Measurements from ENCODE around the gene CDH10. TPM values are rescaled to one million over a fixed set of nuclear protein-coding genes. Genes with fewer than 3 reads are reported as not detected.

The CDH10 gene
- total RNA-seq, 2 donors from 2014 or later = 0.82 to 1.6 TPM

DNA sequence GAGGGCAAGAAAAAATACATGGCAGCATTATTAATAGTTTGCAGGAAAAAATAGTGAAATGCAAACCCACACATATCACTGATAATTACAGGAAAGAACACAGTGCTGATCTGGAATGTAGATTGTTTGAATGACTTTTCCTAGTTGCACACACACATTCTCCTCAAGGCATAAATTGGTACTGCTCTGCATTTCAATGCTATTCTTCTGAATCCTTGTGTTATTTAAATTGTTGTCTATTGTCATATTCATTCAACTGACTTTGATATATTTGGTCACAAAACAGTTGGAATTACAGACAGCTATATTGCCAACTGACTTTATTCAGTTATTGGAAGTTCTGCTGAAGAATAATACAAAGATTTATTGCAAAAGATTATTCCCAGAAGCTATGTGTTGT lies 139.5 kb downstream of the CDH10 start:
- Histone ChIP-seq H3K27ac (ENCODE audit: low read depth, low read length) (no peak overlapping the region), H3K9ac (ENCODE audit: extremely low read depth, low read length, poor library complexity, severe bottlenecking) (no peak overlapping the region), H3K4me3 (ENCODE audit: low read length) (no peak overlapping the region), H3K4me1 (ENCODE audit: control insufficient read depth, insufficient read depth, low read length) (no peaks in the 10 kb centered on the region), H3K9me3 (ENCODE audit: control insufficient read depth, low read length) (no peaks in the 10 kb centered on the region), H3K36me3 (ENCODE audit: control insufficient read depth, insufficient read depth, low read length) (no peaks in the 10 kb centered on the region), H3K27me3 (ENCODE audit: control insufficient read depth, insufficient read depth, low read length, poor library complexity, severe bottlenecking) (no peaks in the 10 kb centered on the region)
- Mint-ChIP-seq H3K27me3 (ENCODE audit: insufficient read depth) (no peaks in the 10 kb centered on the region), H3K4me3 (no peak overlapping the region), H3K9me3 (no peaks in the 10 kb centered on the region), H3K4me1 (no peaks in the 10 kb centered on the region), H3K27ac (no peak overlapping the region), H3K36me3 (ENCODE audit: low read depth) (no peaks in the 10 kb centered on the region)
- no peak for DNase-seq
- TF ChIP-seq, protein P1, sequence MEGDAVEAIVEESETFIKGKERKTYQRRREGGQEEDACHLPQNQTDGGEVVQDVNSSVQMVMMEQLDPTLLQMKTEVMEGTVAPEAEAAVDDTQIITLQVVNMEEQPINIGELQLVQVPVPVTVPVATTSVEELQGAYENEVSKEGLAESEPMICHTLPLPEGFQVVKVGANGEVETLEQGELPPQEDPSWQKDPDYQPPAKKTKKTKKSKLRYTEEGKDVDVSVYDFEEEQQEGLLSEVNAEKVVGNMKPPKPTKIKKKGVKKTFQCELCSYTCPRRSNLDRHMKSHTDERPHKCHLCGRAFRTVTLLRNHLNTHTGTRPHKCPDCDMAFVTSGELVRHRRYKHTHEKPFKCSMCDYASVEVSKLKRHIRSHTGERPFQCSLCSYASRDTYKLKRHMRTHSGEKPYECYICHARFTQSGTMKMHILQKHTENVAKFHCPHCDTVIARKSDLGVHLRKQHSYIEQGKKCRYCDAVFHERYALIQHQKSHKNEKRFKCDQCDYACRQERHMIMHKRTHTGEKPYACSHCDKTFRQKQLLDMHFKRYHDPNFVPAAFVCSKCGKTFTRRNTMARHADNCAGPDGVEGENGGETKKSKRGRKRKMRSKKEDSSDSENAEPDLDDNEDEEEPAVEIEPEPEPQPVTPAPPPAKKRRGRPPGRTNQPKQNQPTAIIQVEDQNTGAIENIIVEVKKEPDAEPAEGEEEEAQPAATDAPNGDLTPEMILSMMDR (conservative IDR thresholded peaks at IDR 0.05) = no peak

GRCh38 chr5:24497591-24498157 lies 147.1 kb downstream of the CDH10 start:
- Mint-ChIP-seq H3K9me3 (no peaks in the 10 kb centered on the region), H3K27me3 (ENCODE audit: insufficient read depth) (no peaks in the 10 kb centered on the region), H3K4me1 (peaks cover 4% of the 10 kb centered on the region), H3K27ac (no peak overlapping the region), H3K36me3 (ENCODE audit: low read depth) (no peaks in the 10 kb centered on the region), H3K4me3 (no peak overlapping the region)
- no peak for DNase-seq
- WGBS, 2 experiments (ENCODE audit: insufficient coverage in 1 of 2, insufficient read length in 1 of 2) = 86 to 92% methylated on average over 2 to 5 of the region's 5 CpGs
- H3K9ac ChIP-seq (ENCODE audit: extremely low read depth, low read length, poor library complexity, severe bottlenecking) = no peak overlapping the region
- H3K36me3 ChIP-seq (ENCODE audit: control insufficient read depth, insufficient read depth, low read length) = no peaks in the 10 kb centered on the region
- H3K27ac ChIP-seq (ENCODE audit: low read depth, low read length) = no peak overlapping the region
- H3K9me3 ChIP-seq (ENCODE audit: control insufficient read depth, low read length) = no peaks in the 10 kb centered on the region
- TF ChIP-seq, protein P1 (conservative IDR thresholded peaks at IDR 0.05) = no peak
- no peak overlapping the region for H3K4me3 ChIP-seq (ENCODE audit: low read length)
- no peaks in the 10 kb centered on the region for H3K4me1 ChIP-seq (ENCODE audit: control insufficient read depth, insufficient read depth, low read length)
- no peaks in the 10 kb centered on the region for H3K27me3 ChIP-seq (ENCODE audit: control insufficient read depth, insufficient read depth, low read length, poor library complexity, severe bottlenecking)

GRCh38 chr5:24497145-24497544 lies 147.6 kb downstream of the CDH10 start:
- no peaks in the 10 kb centered on the region for H3K9me3 ChIP-seq (ENCODE audit: control insufficient read depth, low read length)
- 64 to 78% methylated on average over 2 of the region's 3 CpGs for WGBS, 2 experiments (ENCODE audit: insufficient coverage in 1 of 2, insufficient read length in 1 of 2)
- TF ChIP-seq, protein P1 (conservative IDR thresholded peaks at IDR 0.05) = no peak
- Mint-ChIP-seq H3K27ac (no peak overlapping the region), H3K4me1 (peaks cover 4% of the 10 kb centered on the region), H3K27me3 (ENCODE audit: insufficient read depth) (no peaks in the 10 kb centered on the region), H3K4me3 (no peak overlapping the region), H3K9me3 (no peaks in the 10 kb centered on the region), H3K36me3 (ENCODE audit: low read depth) (no peaks in the 10 kb centered on the region)
- no peak overlapping the region for H3K9ac ChIP-seq (ENCODE audit: extremely low read depth, low read length, poor library complexity, severe bottlenecking)
- H3K27ac ChIP-seq (ENCODE audit: low read depth, low read length) = no peak overlapping the region
- DNase-seq = no peak
- H3K36me3 ChIP-seq (ENCODE audit: control insufficient read depth, insufficient read depth, low read length) = no peaks in the 10 kb centered on the region
- no peak overlapping the region for H3K4me3 ChIP-seq (ENCODE audit: low read length)
- no peaks in the 10 kb centered on the region for H3K4me1 ChIP-seq (ENCODE audit: control insufficient read depth, insufficient read depth, low read length)
- H3K27me3 ChIP-seq (ENCODE audit: control insufficient read depth, insufficient read depth, low read length, poor library complexity, severe bottlenecking) = no peaks in the 10 kb centered on the region
